ENCODE data around the gene GNB3.

GNB3 gene

GRCh38 chr12:6840761-6841515, at the start of gene GNB3:
Gene GNB3 (plus strand): TSS chr12:6840925. CDS start chr12:6841288, 363 bp downstream.
- in situ Hi-C loops (cut with MboI; ENCODE audit: low sequenced_read_pairs), result no loop called here

- in situ Hi-C loops (cut with MboI; ENCODE audit: low sequenced_read_pairs), result no loop called here
Measured at GRCh38 chr12:6791931-6792520, 48.7 kb upstream of the GNB3 start.

GRCh38 chr12:6792522-6793201, 48.1 kb upstream of the GNB3 start:
- in situ Hi-C loops (cut with MboI; ENCODE audit: low sequenced_read_pairs), result no loop called here

GRCh38 chr12:6795088-6795487, 45.6 kb upstream of the GNB3 start:
- in situ Hi-C loops (cut with MboI; ENCODE audit: low sequenced_read_pairs), result no loop called here

- in situ Hi-C loops (cut with MboI; ENCODE audit: low sequenced_read_pairs), result no loop called here
Measured at GRCh38 chr12:6796576-6796975, 44.1 kb upstream of the GNB3 start.

- in situ Hi-C loops (cut with MboI; ENCODE audit: low sequenced_read_pairs), result no loop called here
Measured at GRCh38 chr12:6799147-6799546, 41.6 kb upstream of the GNB3 start.

- in situ Hi-C loops (cut with MboI; ENCODE audit: low sequenced_read_pairs), result no loop called here
Measured at GRCh38 chr12:6807170-6807569, 33.6 kb upstream of the GNB3 start.

GRCh38 chr12:6809056-6809455, 31.7 kb upstream of the GNB3 start:
- in situ Hi-C loops (cut with MboI; ENCODE audit: low sequenced_read_pairs), result no loop called here

- in situ Hi-C loops (cut with MboI; ENCODE audit: low sequenced_read_pairs), result no loop called here
Measured at GRCh38 chr12:6810758-6811157, 30.0 kb upstream of the GNB3 start.

GRCh38 chr12:6813363-6813762, 27.4 kb upstream of the GNB3 start:
- in situ Hi-C loops (cut with MboI; ENCODE audit: low sequenced_read_pairs), result no loop called here

GRCh38 chr12:6816598-6816997, 24.1 kb upstream of the GNB3 start:
- in situ Hi-C loops (cut with MboI; ENCODE audit: low sequenced_read_pairs), result no loop called here

- in situ Hi-C loops (cut with MboI; ENCODE audit: low sequenced_read_pairs), result no loop called here
Measured at GRCh38 chr12:6817098-6817497, 23.6 kb upstream of the GNB3 start.

GRCh38 chr12:6817662-6818157, 23.0 kb upstream of the GNB3 start:
- in situ Hi-C loops (cut with MboI; ENCODE audit: low sequenced_read_pairs), result no loop called here

GRCh38 chr12:6818222-6818621, 22.5 kb upstream of the GNB3 start:
- in situ Hi-C loops (cut with MboI; ENCODE audit: low sequenced_read_pairs), result no loop called here

GRCh38 chr12:6818645-6819044, 22.1 kb upstream of the GNB3 start:
- in situ Hi-C loops (cut with MboI; ENCODE audit: low sequenced_read_pairs), result no loop called here

GRCh38 chr12:6819106-6820030, 21.4 kb upstream of the GNB3 start:
- in situ Hi-C loops (cut with MboI; ENCODE audit: low sequenced_read_pairs), result loop anchor here (10.0 kb wide), 1 partner anchor 205 kb away; no protein-coding TSS in a partner anchor

GRCh38 chr12:6820166-6820565, 20.6 kb upstream of the GNB3 start:
- in situ Hi-C loops (cut with MboI; ENCODE audit: low sequenced_read_pairs), result loop anchor here (10.0 kb wide), 1 partner anchor 205 kb away; no protein-coding TSS in a partner anchor

- in situ Hi-C loops (cut with MboI; ENCODE audit: low sequenced_read_pairs), result loop anchor here (10.0 kb wide), 1 partner anchor 207 kb away; no protein-coding TSS in a partner anchor
Measured at GRCh38 chr12:6821591-6822425, 18.9 kb upstream of the GNB3 start, which contains the start of gene GPR162. Gene GPR162 (plus strand): TSS chr12:6821821. CDS start chr12:6823899, 2,078 bp downstream.

- in situ Hi-C loops (cut with MboI; ENCODE audit: low sequenced_read_pairs), result loop anchor here (10.0 kb wide), 1 partner anchor 208 kb away; no protein-coding TSS in a partner anchor
Measured at GRCh38 chr12:6822426-6823135, 18.1 kb upstream of the GNB3 start.
